GM18868 (cell line): Measurements from ENCODE around the gene ITGA2.
"Not testable (repeated sequence)": the region's sequence is repeated elsewhere in the genome, so short reads cannot be mapped to it uniquely, and the experiment has no call there.

Source experiments
- ATAC-seq: cut with Tn5 transposase; IDR thresholded peaks from one replicate; pipeline ENCODE4 v1.9.1; 2021; ENCODE audit warnings: mild to moderate bottlenecking, moderate library complexity; ENCODE audit not compliant: unreplicated experiment

Gene ITGA2

DNA sequence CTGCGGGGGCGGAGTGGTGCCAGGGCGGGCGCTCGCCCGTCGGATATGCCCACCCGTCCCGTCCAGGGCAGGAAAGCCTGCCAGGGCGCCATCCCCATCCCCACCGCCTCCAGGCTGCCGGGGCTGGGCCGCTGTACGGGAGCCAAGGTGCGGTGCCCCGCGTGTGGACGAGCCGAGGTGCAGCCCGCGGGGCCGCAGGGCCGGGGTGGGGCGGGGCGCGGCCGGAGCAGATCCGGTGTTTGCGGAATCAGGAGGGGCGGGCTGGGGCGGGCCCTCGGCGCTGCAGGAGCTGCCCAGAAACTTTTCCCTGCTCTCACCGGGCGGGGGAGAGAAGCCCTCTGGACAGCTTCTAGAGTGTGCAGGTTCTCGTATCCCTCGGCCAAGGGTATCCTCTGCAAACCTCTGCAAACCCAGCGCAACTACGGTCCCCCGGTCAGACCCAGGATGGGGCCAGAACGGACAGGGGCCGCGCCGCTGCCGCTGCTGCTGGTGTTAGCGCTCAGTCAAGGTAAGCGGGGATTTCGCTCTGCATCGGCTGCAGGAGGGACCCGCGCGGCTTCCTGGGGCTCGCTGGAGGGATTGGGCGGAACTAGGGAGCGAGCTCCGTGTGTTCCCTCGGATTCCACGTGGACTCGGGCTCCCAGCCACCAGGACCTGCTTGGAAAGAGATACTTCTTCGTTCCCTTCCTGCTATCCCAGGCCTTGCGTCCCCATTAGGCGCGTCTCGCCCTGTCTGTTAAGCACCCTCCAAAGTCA is at the start of gene ITGA2:
Gene ITGA2 (plus strand): TSS at position 328 of the 756 bp plus-strand sequence. CDS start 117 bp downstream, at position 445.
- peak; percentile 46 for ATAC-seq

DNA sequence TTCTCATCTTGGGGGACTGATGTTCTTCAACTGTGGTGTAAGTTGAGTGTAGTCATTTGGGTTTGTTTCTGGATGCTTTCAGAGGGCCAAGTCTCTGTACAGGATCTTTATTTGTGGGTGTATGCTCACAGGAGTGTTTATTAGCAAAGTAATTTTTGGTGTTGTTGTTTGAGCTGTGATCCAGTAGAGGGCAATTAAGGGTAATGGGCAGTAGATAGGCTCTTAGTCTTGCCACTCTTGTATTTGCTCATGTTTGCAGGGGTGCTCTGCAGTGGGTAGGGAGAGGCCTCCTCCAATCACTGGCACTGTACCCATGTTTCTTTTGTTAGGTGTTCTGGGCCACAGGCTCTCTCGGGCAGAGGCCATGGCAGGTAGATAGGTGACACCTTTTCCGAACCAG is 45.9 kb upstream of the ITGA2 start:
- peak; percentile 53 for ATAC-seq

DNA sequence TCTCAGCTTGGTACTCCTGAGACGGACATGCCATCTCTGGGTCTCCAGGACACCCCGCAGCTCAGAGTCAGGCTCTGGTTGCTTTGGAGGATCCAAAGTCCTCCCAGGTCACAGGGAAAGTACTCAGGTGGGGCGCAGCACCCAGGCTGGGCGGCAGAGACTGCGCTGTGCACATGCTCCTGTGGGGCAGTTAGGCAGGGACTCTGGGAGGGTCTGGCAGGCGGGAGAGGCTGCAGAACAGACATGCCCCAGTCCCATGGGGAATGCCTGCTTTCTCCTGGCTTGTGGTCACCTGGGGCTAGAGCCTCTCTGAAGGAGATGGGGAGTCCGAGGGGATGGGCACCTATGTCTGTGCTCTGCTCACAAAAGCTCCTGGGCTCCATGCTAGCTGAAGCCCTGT is 45.3 kb upstream of the ITGA2 start:
- no peak for ATAC-seq

DNA sequence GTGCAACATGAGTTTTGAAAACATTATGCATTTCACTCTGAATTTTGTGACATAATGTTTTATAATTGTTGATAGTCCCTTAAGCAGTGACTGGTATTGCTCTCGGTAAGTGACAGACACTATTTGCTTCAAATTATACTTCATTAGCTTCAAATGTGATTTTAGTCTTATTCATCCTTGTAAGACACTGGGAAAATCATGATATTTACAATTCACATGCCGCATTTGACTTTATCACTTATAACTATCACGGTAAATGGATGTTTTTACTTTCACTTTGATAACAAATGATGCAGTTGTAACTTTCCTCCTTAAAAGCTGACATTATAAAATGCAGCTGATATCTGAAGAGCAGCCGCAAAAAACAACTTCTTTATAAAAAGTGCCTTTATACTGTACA is 44.1 kb upstream of the ITGA2 start:
- no peak for ATAC-seq

DNA sequence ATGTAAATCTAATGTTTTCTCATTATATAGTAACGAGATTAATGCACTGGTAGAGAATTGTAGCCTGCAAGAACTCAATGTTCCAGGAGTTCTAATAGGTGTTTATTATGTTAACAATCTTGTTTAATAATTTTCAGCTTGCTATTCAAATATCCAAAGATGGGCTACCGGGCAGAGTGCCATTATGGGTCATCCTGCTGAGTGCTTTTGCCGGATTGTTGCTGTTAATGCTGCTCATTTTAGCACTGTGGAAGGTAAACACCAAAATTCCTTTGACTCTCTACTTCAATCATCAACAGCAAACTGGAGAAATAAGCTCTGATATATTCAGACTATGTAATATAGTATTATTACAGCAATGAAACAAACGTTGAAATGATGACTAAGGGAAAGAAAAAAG is 41.9 kb upstream of the ITGA2 start:
- no peak for ATAC-seq

DNA sequence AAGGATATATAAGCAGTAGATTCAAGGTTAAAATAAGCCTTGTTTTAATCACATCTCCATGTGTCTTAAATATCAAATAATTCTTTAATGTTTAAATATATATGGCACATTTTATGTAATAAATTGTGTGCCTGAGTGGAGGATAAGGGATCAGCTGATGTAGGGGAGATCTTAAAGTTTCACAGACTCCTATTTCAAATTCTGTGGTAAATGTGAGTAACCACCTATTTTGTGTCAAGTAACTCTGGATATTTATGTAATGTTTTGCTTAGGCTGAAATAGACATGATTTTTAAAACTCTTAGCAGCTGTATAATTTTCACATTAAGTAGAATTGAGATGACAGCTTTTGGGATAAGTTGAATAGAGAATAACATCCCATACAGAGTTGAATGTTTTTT is 41.3 kb upstream of the ITGA2 start:
- ATAC-seq = no peak

DNA sequence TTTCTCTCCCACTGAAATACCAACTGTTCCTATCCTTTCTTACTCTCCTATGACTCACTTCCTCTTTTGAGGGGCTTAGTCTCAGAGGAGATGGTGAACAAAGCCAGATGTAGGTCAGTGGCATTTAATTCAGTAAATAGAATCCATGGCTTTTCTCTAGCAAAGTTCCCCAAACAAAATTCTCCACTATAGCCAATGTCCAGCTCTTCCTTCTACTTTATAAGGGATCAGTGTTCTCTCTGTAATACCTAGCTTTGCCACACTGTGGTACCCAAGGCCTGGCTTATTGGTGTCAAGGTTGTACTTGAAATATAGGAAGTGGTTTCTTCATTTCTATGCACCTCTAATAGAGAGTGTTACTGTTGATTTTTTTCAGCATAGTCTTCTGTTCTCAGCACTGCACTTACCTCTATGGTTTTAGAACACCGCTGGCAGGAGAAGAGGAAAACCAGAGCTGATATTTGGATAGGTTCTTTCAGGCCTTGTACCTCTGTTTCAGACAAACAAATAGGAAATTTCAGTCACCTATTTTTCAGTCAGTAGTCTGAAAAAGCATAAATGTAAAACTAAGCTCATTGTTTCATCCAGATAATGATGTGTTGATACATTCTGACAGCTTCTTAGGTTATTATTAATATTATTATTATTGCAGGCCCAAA is 40.6 kb upstream of the ITGA2 start:
- peak; percentile 99 for ATAC-seq

DNA sequence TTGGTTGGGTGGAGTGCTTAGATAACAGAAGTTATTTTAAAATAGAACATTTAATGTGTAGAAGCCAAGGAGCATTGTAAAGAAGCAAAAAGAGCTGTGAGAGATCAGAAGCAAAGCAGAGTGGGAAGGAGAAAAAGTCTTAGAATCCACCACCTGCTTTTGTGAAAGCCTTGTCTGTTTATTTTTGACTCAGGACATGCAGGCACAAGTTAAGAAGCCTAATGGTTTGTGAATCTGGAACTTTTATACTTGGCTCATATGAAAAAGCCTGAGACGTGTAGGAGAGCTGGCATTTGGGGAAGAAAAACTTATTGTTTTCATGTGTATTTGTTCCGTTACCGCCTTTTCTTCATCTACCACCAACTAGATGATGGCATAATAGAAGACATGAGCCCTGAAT is 38.5 kb upstream of the ITGA2 start:
- no peak for ATAC-seq

DNA sequence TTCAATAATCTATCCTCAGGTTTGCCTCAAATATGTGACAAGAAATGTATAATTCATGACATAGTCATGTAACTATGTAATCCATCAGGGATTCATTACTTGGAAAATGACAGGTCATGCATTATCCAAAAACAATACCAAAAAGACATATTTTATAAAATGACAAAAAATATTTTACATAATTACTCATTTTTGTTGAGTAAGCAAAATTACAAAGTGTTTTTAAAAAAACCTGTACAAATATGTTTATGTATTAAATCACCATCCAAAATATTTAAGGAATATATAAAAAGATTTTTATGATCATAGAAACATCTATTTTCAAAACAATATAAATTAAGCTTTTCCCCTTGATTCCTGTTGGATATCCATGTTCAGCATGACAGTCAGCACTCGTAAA is 36.7 kb upstream of the ITGA2 start:
- no peak for ATAC-seq

DNA sequence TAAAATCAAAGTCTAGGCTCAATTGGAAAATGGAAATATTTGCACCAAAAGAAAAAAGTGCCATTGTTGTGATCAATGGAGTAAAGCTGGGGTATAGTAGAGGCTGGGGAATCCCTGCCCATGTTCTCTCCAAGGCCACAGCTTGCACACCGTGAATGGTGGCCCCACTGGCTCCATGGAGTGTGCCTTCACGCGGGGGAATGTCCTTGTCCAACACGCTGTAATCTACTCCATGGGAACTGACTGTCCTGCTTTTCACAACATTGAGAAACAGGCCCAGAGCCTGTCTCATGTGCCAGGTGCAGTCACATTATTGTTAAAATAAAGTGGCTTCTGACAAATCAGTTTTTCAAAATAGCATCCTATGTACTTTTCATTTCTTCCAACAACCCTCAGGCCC is 33.1 kb upstream of the ITGA2 start:
- no peak for ATAC-seq

DNA sequence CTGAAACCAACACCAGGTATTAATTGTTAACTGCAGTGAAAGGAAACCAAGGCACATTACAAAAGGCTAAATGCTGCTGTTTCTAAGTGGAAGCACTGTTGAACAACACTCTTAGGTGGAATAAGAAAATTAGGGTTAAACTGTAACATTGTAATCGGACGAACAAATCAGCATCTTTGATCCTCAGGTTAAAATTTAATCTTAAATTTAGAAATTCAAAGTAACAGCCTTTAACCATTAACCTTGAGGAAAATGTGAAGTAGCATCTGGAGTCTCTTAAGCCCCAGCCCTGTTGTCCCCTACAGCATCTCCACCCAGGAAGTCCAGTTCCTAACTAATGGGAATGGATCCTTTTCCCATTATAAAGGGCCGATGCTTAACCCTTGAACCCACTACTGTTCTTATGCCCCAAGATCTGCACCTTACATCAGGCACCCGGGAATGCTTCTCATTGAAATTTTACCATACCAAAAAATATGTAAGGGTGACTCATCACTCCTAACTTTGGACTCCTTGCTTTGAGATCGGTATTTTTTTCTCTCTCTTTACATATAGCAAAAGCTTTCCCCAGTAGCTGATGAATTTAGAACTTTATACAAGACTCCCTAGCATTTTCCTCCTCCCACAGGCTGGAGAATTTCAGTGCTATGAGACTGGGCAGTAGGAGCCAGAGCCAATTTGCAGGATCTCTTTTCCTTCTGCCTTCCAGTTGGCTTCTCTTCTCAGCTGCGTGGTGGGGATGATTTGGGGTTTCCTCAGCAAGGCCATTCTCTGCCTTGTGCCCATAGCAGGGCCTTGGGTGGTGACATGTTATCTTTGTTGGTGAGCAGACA is 32.0 kb upstream of the ITGA2 start:
- no peak for ATAC-seq

DNA sequence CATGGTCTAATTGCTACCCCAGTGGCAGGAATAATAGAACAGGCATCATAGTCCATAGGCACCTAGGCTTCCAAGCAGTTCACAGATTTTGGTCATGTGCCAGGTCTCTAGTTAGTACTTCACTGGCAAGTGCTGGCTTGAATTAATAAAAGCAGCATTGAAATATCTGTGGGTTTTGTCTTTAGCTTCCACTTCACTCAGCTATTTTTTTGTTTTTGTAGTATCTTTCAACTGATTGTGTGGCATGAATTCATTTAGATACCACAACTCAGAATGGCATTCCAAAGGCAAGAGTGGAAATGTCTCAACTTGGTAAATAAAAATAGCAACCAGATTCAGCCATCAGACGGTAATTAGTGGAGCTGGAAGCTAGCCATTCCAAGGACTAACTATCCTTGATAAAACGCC is 27.9 kb upstream of the ITGA2 start:
- no peak for ATAC-seq

DNA sequence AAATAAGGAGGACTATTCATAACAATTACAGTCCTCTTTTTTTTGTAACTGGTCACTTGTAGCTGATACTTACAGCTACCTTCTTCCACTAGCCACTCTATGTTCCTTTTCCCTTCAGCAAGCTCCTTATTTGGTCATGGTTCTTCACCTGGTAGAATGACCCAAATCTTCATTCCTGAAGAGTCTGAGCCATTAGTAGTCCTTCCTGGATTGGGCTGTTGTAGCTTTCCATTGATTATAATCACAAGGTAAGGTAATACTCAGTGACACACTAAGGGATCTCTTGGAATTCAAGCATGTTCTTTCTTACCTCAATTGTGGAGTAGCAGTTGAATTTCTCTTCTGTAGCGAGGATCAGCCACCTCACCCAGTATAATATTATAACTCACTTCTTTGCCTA is 25.5 kb upstream of the ITGA2 start:
- no peak for ATAC-seq

DNA sequence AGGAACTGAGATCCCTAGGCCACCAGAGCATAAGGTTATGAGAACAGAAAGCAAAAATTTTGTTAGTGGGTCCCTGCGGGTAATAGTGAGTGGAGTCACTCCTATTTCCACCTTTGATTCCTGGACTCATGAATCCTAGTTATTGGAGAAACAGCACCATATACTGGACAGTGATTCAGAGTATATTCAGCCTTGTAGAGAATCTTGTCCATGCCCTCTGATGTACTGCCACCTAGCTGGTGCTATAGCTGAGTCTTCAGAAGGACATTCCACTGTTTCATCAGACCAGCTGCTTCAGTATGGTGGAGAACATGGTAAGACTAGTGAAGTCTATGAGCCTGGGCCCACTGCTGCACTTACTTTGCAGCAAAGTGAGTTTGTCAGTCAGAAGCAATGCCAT is 25.0 kb upstream of the ITGA2 start:
- ATAC-seq = no peak

DNA sequence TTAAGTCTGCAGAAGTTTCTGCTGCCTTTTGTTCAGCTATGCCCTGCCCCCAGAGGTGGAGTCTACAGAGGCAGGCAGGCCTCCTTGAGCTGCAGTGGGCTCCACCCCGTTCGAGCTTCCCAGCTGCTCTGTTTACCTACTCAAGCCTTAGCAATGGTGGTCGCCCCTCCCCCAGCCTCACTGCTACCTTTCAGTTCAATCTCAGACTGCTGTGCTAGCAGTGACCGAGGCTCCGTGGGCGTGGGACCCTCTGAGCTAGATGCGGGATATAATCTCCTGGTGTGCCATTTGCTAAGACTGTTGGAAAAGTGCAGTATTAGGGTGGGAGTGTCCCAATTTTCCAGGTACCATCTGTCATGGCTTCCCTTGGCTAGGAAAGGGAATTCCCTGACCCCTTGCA is 13.0 kb upstream of the ITGA2 start:
- not testable (repeated sequence) for ATAC-seq

DNA sequence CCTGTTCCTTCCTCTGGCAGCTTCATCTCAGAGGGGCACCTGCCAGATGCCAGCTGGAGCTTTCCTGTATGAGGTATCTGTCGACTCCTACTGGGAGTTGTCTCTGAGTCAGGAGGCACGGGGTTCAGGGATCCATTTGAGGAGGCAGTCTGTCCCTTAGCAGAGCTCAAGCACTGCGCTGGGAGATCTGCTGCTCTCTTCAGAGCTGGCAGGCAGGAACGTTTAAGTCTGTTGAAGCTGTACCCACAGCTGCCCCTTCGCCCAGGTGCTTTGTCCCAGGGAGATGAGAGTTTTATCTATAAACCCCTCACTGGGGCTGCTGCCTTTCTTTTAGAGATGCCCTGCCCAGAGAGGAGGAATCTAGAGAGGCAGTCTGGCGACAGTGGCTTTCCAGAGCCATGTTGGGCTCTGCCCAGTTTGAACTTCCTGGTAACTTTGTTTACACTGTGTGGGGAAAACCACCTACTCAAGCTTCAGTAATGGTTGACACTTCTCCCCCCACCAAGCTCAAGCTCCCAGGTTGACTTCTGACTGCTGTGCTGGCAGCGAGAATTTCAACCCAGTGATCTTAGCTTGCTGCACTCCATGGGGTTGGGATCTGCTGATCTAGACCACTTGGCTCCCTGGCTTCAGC is 11.8 kb upstream of the ITGA2 start:
- no peak for ATAC-seq

DNA sequence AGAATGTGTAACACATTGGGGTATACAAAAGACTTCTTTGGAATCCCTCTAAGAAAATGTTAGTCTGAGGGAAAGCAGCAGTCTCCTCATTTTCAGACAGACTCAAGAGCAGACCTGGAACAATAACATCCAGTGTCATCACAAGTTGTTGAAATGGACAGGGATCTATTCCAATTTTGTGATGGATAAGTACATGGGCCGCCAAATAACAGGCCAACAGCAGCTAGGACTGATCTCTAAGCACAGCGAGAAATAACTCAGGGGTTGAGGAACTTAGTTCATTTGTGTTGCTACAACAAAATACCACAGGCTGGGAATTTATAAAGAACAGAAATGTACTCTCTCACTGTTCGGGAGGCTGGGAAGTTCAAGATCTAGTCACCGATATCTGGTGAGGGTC is 7.6 kb upstream of the ITGA2 start:
- no peak for ATAC-seq

DNA sequence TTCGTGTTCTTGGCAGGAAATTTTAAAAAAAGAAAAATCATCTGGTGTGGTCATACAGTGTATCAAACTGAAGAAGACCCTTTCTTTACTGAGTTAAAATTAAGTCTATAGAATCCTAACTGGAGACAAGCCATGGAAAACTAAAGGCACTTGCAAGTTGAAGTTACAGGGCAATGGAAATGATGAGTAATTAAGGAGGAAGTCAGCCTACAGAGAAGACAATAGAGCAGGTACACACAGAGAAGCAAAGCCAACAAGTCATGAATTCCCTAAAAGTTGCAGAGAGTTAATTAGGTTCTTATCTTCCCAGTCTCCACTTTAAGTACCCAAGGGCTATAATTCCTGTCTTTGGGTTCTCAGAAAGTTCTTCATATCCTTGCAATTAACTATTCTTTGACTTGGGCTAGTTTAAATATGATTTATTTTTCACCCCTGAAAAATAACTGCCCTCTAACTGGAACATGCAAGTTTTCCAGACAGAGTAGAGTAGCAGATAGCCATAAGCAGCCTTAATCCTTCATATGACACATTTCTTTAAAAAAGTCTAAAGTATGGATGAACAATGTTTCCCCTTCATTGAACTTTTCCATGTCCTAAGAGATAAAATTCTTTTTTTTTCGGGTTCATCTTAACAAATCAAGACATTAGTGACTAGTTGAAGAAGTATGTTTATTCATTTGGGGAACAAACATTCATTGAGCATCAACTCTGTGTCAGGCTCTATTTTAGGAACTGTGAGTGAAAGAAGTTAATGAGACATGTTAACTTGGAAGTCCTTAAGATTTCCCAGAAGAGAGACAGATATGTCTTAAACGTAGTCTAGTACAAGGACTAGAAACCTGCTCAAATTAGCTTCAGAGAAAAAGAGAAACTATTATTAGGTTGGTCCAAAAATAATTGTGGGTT is 5.2 kb upstream of the ITGA2 start:
- ATAC-seq = no peak

DNA sequence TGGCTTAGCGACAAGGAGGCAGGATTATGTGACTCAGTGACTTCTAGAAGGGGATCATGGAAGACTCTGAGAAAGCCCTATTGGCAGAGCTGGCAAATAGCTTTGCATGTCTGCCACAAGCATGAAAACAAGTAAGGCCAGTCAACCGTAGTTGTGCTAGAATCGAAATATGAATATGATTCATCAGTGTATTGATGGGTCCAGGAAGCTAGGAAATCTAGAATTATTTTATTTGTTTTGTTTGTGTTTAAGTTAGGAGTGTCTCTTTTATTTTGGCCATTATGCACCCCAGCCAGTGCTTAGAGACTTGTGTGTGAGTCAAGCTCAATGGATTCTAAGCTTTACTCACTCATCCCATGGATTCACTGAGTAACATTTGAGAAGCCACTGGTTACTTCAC is 3.8 kb upstream of the ITGA2 start:
- ATAC-seq = no peak

DNA sequence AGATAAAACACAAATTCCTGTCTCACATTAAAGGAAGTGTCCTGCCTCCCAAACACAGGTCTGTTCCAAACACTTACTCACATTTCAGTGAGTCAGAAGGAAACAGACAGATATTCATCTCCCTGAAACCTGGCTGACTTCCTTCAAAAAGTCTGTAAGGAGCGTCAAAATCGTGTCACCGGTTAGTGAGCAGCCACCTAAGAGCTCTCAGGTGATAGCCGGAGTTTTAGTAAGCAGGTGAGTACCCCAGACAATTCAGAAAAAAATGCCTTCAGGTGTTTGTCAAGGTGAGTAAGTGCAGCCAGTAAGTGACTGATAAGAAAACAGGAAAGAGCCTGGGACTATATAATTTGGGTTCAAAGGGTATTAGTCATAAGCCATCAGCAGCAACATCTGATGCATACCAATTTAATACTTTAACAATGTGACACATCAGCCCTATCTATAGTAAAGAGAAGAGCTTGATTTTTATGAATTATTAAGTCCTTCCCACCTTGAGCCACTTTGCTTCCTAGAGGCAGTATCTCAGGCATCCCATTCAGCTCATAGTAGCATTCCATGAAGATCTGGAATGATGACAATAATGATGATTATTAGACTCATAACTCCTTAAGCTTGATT is 1.3 kb upstream of the ITGA2 start:
- ATAC-seq = no peak
